CD4-positive, alpha-beta T cell treated with Interleukin-17A for 4 hours (primary cell): Measurements from ENCODE around the gene RRP1.

ENCODE experiments used
- DNase-seq: peaks from one replicate; pipeline ENCODE4 v3.0.0-alpha.2; 2020; ENCODE audit warnings: mixed read lengths

RRP1 gene

DNA sequence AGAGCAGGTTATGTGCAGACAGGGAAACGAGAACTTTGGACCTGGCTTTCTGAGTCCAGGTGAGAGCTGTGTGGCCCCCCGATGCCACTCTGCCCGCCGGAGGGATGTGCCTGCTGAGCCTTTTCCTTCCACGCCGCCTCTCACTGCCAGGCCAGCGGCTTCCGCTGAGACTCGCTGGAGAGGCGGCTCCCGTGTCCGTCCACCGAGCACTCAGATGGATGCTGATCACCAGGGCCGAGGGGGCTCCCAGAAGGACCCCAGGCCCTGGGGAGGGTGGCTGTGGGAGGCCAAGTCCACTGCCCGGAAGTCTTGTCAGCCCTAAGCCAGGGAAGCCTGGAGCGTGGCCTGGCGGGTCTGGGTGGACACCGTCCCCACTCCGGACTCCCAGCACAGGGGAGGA lies 29.7 kb upstream of the RRP1 start:
- DNase-seq: no peak

DNA sequence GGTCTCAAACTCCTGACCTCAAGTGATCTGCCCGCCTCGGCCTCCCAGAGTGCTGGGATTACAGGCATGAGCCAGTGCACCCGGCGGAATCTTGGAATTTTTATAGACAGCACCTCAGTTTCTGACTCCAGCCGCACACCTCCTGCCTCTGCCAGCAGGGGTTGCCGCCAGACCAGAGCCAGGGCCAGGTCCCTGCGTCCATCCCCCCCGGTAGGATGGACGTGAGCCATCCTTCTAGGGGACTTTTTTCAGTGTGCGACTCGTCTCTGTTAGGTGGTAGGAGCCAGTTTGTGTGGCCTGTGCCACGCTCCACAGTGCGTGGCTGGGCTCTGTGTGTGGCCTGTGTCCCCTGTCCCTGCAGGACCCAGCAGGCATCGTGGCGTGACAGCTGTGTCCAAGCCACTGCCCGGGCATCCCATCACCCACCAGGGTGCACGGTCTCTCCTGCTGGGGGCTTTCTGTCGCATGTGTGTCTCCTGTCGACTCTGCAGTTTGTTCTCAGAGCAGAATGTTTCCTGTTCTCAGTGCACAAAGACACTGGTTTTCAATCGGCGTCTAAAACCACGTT lies 28.9 kb upstream of the RRP1 start:
- DNase-seq: no peak

DNA sequence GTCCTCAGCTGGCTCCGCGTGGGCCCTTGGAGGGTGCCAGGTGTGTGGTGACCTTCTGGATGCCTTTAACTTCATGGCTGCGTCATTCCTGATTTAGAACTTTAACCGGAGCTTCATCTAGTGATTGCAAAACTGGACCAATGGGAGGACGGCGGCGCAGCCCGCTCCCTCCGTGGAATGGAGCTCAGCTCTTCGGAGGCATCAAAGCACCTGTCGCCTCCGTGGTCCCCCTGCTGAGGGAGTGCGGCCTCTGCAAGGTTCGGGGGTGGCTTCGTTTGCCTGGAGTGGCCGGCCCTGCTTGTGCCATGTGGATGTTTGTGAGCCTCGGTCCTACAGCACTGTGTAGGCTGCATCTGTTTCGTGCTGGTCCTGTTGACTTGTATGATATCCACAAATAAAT lies 27.5 kb upstream of the RRP1 start:
- no peak for DNase-seq

DNA sequence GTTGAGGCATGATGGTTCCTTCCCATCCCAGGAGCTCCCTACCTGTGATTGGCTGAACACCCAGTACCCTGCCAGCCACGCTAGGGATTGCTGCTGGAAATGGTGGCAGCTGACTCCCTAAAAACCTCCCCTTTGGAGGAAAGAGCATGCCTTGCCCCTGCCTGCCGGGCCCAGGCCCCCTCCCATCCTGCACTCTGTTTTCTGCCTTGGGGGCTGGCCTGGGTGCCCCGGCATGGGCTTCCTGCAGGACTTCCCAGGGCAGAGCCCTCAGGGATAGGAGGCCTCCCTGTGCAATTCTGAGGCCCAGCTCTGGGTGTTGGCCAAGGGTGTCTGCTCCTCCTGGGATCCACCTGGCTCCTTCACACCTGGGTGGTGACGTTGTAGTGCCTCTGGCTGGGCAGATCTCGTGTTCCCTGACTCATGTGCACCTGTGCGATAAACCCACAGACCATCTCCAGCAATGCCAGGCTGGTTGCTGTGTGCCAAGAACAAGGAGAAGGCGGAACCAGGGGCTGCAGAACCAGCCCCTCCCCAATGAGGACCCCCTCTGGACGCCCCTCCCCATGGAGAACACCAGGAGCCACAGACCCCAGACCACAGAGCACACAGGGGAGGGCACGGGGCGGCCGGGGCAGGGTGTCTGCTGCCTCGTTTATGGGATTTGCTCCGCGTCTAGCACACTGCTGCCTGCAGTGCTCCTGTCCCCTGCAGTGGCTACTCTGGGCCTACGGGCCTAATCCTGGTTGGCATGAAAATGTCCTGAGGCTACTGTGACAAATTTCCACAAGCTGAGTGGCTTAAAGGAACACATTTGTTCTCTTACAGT lies 26.9 kb upstream of the RRP1 start:
- DNase-seq: no peak

DNA sequence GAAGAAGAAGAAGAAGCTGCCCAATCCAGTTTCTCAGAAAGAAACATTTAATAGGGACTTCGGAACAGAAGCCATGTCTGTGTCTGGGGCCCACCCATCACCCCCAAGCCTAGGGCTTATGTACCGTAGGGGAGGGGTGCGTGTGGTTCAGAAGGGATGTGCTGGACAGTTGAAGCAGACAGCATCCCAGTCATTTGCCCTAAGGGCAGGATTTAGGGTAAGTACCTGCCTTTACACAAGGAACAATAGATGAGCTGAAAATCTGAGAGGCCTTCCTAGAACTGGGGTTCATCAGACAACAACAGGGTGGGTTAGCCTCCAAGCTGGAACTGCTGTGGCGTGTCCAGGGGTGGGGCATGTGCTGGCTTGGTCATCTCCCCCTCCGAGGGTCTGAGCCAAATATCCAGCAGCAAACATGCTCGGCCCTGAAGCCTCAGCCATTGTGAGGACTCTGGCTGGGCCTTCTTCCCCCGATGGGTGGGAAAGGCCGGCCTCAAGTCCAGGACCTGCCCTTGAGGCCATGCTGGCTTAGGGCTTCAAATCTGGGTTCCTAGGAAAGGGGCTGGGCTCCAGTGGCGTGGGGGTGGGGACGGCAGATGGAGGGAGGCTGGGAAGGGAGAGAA lies 25.4 kb upstream of the RRP1 start:
- DNase-seq: no peak

DNA sequence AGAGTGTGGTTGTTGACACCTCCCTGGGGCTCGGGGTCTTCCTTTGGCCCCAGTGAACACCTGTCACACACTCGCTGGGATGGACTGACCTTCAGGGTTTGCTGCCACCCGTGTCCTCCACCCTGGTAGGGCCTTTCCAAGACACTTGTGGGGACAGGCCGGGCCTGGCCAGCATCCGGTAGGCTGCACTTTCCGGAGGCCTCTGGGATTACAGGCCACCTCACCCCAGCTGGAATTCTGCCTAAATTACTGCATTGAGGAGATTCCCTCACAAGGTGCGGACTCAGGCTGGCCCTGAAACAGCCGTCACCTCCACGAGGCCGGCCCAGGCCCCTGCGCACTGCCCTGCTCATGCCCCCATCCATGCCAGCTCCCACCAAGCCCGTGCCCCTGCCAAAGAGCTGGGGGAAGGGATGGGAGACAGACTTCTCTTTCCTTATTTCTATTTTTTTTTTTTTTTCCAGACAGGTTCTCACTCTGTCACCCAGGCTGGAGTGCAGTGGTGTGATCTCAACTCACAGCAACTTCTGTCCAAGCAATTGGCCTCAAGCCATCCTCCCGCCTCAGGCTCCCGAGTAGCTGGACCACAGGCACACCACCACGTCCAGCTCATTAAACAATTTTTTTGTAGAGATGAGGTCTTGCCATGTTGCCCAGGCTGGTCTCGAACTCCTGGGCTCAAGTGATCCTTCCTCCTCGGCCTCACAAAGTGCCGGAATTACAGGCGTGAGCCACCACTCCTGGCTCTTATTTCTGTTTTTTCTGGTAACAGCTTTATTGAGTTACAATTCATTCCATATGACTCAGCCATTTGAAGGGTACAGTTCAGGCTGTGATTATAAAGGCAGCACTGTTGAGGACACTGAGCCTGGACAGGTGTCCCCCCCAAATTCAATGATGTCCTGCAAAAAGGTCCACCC lies 24.5 kb upstream of the RRP1 start:
- no peak for DNase-seq

DNA sequence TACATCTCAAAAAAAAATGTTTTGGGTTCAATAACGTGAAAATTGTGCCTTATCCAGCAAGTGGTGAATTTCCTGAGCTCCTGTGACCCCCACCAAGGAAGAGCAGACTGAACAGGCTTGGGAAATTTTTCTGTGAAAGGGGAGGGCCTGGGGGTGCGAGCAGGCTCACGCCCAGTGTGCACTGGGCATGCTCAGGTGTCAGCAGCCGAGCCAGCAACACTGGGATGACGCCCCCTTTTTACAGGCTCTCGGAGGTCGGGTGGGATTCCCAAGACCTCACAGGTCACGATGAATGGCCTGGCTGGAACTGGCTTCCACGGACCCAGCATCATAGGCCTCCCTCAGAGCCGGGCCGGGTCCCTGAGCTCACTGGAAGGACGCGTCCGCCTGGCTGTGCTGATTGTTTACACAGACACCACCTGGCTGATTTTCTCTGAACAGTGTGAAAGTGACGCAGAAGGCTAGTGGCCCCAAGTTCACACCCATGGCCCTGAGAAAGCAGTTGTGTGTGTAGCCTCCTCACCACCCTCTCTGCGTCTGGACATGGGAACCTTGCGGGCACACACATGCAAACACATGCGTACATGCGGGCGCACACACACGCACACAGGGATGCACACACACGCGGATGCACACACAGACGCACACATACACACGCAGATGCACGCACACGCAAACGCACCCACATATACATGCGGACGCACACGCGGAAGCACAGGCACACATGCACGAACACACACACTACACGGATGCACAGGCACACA lies 22.5 kb upstream of the RRP1 start:
- no peak for DNase-seq

DNA sequence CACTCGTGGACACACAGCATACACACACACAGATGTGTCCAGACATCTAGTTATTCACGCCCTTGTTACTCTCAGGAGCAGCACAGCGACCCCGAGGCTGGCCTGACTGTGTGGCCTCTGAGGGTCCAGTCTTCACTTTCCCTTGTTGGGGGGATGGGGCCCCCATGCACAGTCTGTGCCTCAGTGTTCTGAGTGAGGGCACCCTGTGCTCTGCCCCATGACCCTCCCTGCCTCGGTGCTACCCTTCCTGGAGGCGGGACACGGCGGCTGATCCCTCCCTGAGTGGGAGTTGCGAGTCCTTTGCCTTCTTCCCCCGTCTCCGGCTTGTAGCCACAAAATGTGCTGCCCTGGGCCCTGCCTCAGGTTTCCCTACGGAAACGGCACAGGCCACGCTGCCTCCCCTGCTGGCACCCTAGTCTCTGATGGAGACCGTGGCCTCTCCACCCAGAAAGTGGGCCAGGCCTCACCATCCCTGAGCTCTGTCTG lies 21.8 kb upstream of the RRP1 start:
- no peak for DNase-seq

DNA sequence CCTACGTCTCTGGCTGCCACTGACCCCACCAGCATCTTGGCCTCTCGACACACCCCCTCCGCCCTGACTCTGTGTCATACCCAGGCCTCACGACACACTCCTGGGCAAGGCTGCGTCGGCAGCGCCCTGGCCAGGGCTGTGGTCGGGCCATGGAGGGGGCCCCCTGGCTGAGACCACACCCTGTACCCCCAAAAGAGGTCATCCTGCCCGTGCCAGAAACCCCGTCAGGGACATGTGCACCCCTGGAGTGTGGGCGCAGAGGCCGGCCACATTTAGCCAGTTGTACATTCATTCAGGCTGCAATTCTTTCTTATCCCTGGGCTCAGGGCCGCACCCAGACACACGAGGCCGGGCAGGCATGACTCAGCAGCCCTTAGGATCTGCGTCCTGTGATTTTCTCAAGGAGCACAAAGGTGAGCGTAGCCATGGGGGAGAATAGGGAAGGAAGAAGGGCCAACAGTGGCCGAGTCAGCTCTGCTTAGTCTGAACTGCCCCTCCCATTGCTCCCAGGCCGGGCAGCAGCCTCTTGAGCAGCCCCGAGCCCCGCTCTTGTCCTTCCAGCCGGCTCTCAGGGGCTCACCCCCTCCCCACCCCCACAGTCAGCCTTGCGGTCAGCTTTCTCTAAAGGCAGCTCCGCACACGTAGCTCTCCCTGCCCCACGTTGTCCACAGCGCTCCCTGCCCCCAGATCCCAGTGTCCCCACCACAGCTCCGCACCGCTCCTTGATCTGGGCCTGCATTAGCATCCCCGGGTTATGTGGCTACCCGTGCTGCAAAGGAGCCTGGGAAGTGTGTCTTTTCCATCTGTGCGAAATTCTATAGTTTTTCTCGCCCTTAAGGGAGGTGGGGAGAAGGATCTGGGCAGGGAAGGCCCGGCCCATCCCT lies 21.2 kb upstream of the RRP1 start:
- no peak for DNase-seq

DNA sequence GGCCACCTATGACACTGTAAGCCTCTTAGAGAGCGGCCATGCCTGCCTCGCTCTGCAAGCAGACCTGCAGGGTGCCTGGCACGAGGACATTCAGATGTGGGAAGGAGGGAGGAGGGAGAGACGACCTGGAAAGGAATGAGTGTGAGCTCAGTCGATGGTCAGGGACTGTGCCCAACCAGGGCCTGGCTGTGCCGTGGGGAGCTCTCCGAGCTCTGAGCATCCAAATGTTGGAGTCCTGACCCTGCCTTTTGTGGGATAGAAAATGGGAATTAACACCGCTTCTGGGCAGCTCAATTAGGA lies 20.6 kb upstream of the RRP1 start:
- DNase-seq: no peak

DNA sequence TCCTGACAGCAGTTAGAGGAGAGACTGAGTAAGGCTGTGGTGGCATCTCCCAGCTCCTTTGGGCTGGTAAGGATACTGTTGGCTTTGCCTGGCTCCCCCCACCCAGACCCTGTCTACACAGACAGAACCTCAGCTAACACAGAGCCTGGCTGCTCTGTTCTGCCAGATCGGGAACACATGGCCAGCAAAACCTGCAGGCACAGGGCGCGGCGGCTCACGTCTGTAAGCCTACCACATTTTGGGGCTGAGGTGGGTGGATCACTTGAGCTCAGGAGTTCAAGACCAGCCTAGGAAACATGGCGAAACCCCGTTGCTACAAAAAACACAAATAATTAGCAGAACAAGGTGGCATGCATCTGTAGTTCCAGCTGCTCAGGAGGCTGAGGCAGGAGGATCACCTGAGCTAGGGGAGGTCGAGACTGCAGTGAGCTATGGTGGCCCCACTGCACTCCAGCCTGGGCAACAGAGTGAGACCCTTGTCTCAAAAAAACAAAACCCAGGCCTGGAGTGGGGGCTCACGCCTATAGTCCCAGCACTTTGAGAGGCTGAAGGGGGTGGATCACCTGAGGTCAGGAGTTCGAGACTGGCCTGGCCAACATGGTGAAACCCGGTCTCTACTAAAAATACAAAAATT lies 19.9 kb upstream of the RRP1 start:
- no peak for DNase-seq

DNA sequence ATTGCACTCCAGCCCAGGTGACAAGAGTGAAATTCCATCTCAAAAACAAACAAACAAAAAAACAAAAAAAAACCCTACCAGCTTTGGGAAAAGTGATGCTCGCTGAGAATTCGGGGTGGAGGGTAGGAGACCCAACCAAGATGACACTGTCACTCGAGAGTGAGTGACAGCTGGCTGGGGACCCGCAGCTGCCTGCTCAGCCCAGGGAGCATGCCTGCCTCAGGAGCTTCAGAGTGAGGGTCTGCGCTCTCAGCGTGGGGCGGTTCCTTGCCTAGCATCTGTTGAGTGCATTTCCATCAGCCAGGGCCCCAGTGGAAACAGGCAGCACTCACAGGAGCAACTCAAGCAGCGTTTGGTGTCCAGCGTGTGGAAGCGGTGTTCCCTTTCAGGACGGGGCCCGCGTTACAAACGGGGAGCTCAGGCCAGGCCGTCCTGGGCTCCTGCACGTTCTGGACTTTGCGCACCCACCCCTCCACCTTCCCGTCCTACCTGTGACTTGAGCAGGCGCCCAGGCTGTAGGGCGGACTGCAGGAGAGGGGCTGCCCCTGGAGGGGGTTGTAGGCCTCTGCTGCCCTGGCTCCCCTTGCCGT lies 19.2 kb upstream of the RRP1 start:
- no peak for DNase-seq

DNA sequence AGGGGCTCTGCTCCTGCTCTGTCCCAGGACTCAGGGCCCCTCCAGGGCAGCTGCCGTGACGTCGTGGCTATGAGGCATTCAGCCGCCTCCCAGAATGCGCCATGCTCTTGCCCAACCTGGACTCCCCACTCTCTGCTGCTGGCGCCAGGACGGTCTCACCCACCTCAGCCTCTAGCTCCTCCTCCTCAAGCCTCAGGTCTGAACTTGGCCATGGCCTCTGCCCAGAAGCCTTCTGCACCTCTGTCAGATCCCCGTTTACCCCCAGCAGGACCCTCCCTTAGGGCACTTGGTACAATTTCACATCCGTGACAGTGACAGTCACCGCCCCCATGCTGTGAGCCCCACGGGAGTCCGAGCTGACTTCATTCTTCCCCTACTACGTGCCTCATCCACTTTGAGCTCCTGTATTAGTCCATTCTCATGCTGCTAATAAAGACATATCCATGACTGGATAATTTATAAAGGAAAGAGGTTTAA lies 18.1 kb upstream of the RRP1 start:
- DNase-seq: no peak

DNA sequence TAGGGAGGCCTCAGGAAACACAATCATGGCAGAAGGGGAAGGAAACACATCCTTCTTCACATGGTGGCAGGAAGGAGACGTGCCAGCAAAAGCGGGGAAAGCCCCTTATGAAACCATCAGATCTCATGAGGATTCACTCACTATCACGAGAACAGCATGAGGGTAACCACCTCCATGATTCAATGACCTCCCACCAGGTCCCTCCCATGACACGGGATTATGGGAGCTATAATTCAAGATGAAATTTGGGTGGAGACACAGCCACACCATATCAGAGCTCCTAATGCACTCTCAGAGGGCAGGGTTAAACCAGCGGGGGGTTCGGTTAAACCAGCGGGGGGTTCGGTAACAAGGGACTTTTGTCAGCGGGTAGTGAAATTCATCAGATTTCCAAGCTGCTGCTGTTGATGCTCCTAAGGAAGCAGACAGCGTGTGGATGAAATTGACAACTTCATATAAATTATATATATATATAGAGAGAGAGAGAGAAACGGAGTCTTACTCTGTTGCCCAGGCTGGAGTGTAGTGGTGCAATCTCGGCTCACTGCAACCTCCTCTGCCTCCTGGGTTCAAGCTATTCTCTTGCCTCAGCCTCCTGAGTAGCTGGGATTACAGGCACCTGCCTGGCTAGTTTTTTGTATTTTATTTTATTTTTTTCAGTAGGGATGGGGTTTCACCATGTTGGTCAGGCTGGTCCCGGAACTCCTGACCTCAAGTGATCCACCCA lies 17.5 kb upstream of the RRP1 start:
- no peak for DNase-seq

DNA sequence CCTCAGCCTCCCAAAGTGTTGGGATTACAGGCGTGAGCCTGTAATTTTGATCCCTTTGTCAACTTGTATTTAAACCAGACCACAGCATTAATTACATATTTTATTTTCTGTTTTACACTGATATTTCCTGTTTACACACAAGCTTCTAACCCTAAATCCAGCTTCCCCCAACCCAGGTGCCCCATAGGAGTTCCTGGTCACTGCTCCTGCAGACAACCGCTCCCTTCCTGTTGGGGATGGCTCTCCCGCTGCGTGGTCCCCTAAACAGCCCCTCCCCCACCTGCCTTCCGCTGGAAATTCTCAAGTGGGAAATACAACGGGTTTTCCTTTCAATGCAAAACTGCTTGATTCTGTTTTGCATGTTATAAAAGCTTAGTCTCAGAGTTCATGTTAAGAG lies 17.0 kb upstream of the RRP1 start:
- DNase-seq: no peak

DNA sequence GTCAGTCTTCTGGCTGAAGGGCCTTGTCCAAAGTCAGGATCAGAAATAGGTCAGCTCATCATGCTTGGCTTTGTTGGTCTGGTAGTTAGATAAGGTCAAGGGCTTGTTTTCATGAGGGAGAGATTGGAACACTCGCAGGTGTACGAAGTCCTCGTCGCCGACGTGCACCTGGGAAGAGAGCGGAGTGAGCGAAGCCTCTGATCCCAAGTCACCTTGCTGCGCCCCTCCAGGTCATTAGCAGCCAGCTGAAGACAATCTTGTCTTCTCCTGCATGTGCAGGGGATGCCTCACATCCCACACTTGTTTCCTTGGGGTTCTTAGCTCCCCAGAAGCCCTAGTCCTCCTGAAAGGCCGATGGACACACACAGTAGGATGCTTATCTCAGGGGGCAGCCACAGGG lies 15.2 kb upstream of the RRP1 start:
- no peak for DNase-seq

DNA sequence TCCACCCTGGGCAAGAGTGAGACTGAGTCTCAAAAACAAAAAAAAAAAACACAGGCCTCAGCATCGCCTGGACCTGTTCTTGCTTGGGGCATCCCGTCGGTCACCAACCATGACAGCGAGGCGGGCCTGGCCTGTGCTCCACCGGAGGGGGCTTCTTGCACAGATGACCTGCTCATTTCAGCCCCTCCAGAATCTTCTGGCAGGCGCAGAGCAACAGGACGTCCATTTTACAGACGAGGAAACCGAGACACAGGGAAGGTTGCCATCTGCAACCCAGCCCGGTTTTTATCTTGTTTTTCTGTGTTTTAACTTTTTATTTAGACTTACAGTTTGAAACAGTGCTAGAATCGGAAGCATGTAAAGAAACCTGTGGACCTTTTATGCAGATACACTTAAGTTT lies 14.2 kb upstream of the RRP1 start:
- no peak for DNase-seq

DNA sequence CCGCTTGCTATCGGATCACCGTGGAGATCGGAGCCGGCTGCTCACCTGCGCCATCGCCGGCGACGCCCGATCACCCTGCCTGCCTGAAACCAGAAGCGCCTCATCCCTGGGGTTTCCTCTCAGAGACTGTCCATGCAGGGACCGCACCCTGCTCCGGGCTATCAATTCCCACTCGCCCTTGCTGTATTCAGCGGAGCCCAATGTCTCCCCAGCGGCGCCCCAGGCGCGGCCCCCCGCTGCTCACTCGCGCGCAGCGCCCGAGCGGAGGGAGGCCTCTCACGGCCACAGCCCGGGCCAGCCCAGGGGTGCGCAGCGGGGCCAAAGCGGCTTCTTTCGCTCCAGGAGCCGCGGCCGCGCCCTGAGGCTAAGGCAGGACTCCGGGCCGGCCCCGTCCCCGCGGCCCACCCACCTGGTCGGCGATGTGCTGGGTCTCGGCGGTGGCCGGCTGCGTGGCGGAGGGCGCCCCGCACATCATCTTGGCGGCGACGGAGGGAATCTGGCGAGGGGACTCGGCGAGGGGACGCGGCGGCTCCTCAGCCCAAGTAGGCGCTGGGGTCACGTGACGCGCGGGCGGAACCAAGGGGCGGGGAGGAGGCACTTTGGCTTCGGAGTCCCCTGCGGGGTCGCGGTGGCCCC lies 13.5 kb upstream of the RRP1 start, which contains the start of gene CSTB:
Gene CSTB, minus strand, starts transcription at position 514 of the 636 bp plus-strand sequence. Its CDS starts 39 bp downstream, at position 475.
- peak; percentile 91 for DNase-seq

DNA sequence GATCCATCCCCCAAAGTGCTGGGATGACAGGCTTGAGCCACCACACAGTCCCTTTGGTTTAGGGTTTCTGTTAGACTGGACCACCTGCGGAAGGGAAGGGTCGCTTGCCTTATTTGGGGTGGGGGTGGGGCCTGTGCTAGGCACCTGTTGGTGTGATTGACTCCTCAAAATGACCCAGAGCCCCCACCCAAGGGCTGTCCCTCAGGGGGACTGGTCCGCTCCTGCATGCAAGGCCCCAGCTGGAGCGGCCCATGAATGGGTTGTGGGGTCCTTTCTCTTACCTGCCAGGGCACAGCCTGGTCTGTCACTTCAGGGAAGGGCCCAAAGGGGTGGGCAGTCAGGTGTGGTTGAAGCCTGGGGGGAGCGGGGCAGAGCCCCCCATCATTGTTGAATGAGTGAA lies 11.4 kb upstream of the RRP1 start:
- DNase-seq: no peak
